ENCODE data around the gene EIF4A2.
"Not testable (repeated sequence)": the region's sequence is repeated elsewhere in the genome, so short reads cannot be mapped to it uniquely, and the experiment has no call there.

Gene EIF4A2

GRCh38 chr3:186821429-186822387, 38.3 kb downstream of the EIF4A2 start:
- DNase-seq: peak; percentile 66

GRCh38 chr3:186822388-186822759, 39.0 kb downstream of the EIF4A2 start:
- not testable (repeated sequence) for DNase-seq

GRCh38 chr3:186823386-186823785, 40.0 kb downstream of the EIF4A2 start:
- no peak for DNase-seq

GRCh38 chr3:186824430-186825139, 41.2 kb downstream of the EIF4A2 start:
- DNase-seq: no peak

GRCh38 chr3:186825294-186825821, 42.0 kb downstream of the EIF4A2 start:
- no peak for DNase-seq

GRCh38 chr3:186825872-186826409, 42.6 kb downstream of the EIF4A2 start:
- DNase-seq: no peak

GRCh38 chr3:186826410-186826975, 43.1 kb downstream of the EIF4A2 start:
- DNase-seq: no peak

- peak; percentile 93 for DNase-seq
These were observed 43.8 kb downstream of the EIF4A2 start for GRCh38 chr3:186826976-186827857.

GRCh38 chr3:186828340-186828739, 45.0 kb downstream of the EIF4A2 start:
- no peak for DNase-seq

GRCh38 chr3:186831798-186832197, 48.4 kb downstream of the EIF4A2 start:
- DNase-seq: no peak

GRCh38 chr3:186832276-186832675, 48.9 kb downstream of the EIF4A2 start:
- DNase-seq: no peak
